GM12873 (cell line): ENCODE results near the gene ERMN.

Source experiments
- CTCF ChIP-seq: IDR thresholded peaks from 2 replicates; pipeline ENCODE4 v1.5.1; 2012; ENCODE audit warnings: low read depth, mild to moderate bottlenecking, moderate library complexity, low read length, control low read depth; ENCODE audit not compliant: insufficient read depth; ENCODE audit errors: missing control alignments

ERMN gene

GRCh38 chr2:157269060-157269459 is 56.6 kb downstream of the ERMN start:
- no peak for TF ChIP-seq CTCF
